ENCODE results near the gene GPATCH8. TPM values are rescaled to one million over a fixed set of nuclear protein-coding genes. Genes with fewer than 3 reads are reported as not detected.

GPATCH8 gene
- total RNA-seq, 1 experiment from 2014 or later, result 51.5 TPM

DNA sequence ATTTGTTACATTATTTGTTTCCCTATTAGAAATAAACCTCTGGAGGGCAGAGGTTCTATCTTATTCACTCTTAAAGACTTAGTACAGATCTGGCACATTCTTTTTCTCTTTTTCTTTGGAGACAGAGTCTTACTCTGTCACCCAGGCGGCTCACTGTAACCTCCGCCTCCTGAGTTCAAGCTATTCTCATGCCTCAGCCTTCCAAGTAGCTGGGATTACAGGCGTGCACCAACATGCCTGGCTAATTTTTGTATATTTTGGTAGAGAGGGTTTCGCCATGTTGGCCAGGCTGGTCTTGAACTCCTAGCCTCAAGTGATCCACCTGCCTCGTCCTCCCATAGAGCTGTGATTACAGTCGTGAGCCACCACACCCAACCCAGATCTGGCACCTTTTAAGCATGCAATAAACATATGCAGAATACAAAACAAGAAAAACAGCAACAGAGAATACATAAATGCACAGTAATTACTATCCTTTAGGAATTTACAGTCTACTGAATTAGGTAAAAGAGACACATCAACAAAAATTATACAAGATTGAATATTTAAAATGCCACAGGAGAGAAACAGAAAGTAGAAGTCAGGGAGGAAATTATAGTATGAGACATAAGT is 52.1 kb downstream of the GPATCH8 start:
- Histone ChIP-seq H4K20me1 (ENCODE audit: control insufficient read depth, insufficient read depth, insufficient read length) (no peaks in the 10 kb centered on the region), H3K18ac (ENCODE audit: insufficient read length, low read depth, low read length) (no peak overlapping the region), H3K27ac (ENCODE audit: insufficient read length, low read depth, low read length) (no peak overlapping the region), H2BK15ac (ENCODE audit: low read depth, low read length) (no peak overlapping the region), H4K91ac (ENCODE audit: insufficient read length, low read depth, low read length) (no peak overlapping the region), H3K9ac (ENCODE audit: extremely low read depth, insufficient read length, low read length) (no peak overlapping the region), H4K8ac (replicated peaks; ENCODE audit: insufficient read length, low read depth, low read length) (no peak overlapping the region), H4K5ac (ENCODE audit: insufficient read length, low read depth, low read length) (no peak overlapping the region), H3K4me1 (ENCODE audit: insufficient read depth, low read length) (no peaks in the 10 kb centered on the region), H2AFZ (ENCODE audit: low read length) (no peak overlapping the region), H3K4me2 (ENCODE audit: insufficient read depth, insufficient read length, low read length) (no peak overlapping the region), H2AK5ac (ENCODE audit: insufficient read length, low read length) (no peak overlapping the region), H2BK120ac (ENCODE audit: low read depth, low read length, poor library complexity, severe bottlenecking) (no peak overlapping the region), H3T11ph (ENCODE audit: low read length) (no peak overlapping the region), H3K79me1 (ENCODE audit: insufficient read depth, low read depth, low read length, poor library complexity, severe bottlenecking) (peaks cover 4% of the 10 kb centered on the region), H3K79me2 (ENCODE audit: insufficient read depth, low read length) (no peaks in the 10 kb centered on the region; the same call in 1 of the 2 replicates), H3K4ac (ENCODE audit: low read depth, low read length) (no peak overlapping the region), H3K23ac (ENCODE audit: insufficient read length, low read depth, low read length) (no peak overlapping the region), H3K14ac (ENCODE audit: insufficient read depth, low read length) (no peak overlapping the region), H3K27me3 (ENCODE audit: insufficient read depth, low read length) (no peaks in the 10 kb centered on the region), H3K56ac (ENCODE audit: insufficient read length, low read depth, low read length) (no peak overlapping the region), H2BK5ac (ENCODE audit: insufficient read length, low read length) (no peak overlapping the region), H2BK12ac (ENCODE audit: insufficient read length, low read depth, low read length) (no peak overlapping the region), H3K23me2 (ENCODE audit: insufficient read length, low read depth, low read length, poor library complexity, severe bottlenecking) (no peaks in the 10 kb centered on the region), H3K9me3 (ENCODE audit: control insufficient read depth, low read depth, low read length) (no peaks in the 10 kb centered on the region), H2BK20ac (ENCODE audit: low read depth, low read length, poor library complexity, severe bottlenecking) (no peak overlapping the region)
- DNase-seq, result no peak
- Mint-ChIP-seq H3K9me3 (no peaks in the 10 kb centered on the region), H3K27ac (peak overlapping the region in 1 of 3 experiments; percentile 10; a peak in 2 of 7 replicates), H3K36me3 (ENCODE audit: insufficient read depth in 1 of 3, low read depth in 3 of 3) (peaks cover 0 to 2% (median 0%) of the 10 kb centered on the region in 3 experiments; a peak in 3 of 7 replicates), H3K4me1 (no peaks in the 10 kb centered on the region; a peak in 1 of 4 replicates), H3K27me3 (ENCODE audit: low read depth) (no peaks in the 10 kb centered on the region), H3K4me3 (no peak overlapping the region)
- TF ChIP-seq, protein P1, sequence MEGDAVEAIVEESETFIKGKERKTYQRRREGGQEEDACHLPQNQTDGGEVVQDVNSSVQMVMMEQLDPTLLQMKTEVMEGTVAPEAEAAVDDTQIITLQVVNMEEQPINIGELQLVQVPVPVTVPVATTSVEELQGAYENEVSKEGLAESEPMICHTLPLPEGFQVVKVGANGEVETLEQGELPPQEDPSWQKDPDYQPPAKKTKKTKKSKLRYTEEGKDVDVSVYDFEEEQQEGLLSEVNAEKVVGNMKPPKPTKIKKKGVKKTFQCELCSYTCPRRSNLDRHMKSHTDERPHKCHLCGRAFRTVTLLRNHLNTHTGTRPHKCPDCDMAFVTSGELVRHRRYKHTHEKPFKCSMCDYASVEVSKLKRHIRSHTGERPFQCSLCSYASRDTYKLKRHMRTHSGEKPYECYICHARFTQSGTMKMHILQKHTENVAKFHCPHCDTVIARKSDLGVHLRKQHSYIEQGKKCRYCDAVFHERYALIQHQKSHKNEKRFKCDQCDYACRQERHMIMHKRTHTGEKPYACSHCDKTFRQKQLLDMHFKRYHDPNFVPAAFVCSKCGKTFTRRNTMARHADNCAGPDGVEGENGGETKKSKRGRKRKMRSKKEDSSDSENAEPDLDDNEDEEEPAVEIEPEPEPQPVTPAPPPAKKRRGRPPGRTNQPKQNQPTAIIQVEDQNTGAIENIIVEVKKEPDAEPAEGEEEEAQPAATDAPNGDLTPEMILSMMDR (conservative IDR thresholded peaks at IDR 0.05), result no peak
- WGBS (ENCODE audit: extremely low coverage, insufficient read length, low lambda C conversion rate), result no CpG with 5 or more reads among the region's 6 CpGs
